Stimulated activated CD8-positive, alpha-beta memory T cell treated with anti-CD3 and anti-CD28 coated beads, Interleukin-7, amount 100 ng/mL, for 4 hours (primary cell): ENCODE measurements around the gene LPCAT1.

Experiments
- DNase-seq, 2 donors: peaks; one replicate each; pipeline ENCODE4 v3.0.0-alpha.2; 2020; ENCODE audit warnings: low read depth in 2 of 2

Gene LPCAT1

GRCh38 chr5:1554410-1554967 lies 30.7 kb upstream of the LPCAT1 start:
- no peak for DNase-seq

GRCh38 chr5:1553539-1554409 lies 30.0 kb upstream of the LPCAT1 start:
- no peak for DNase-seq

GRCh38 chr5:1552521-1553255 lies 28.9 kb upstream of the LPCAT1 start:
- no peak for DNase-seq

GRCh38 chr5:1551426-1552301 lies 27.9 kb upstream of the LPCAT1 start:
- no peak for DNase-seq

- DNase-seq, result no peak
These were observed 26.7 kb upstream of the LPCAT1 start for GRCh38 chr5:1550287-1551076.

DNA sequence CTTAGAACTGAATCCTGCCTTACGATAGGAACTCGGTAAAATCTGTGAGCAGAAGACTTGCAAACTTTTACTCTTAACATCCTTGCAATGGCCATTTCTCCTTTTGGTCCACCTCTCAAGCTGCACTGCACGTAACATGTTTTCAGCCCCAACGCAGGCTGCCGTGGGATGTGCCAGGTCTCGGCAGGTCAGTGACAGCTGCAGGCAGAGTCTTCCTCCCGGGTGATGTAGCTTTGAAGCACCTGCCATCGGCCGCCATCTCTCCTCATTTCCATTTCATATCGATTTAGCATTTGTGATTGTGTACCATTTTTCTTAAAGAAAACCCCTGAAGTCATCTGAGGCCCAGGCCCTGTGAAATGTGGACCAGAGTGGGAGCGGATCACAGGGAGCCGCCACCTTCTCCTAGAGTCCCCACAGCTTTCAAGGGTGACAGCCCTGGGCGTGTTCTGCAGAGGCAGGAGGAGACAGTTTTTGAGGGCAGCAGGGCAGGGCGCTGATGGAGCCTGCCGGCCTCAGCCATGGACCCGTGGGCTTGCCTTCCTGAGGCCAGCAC lies 25.8 kb upstream of the LPCAT1 start:
- DNase-seq, result no peak

DNA sequence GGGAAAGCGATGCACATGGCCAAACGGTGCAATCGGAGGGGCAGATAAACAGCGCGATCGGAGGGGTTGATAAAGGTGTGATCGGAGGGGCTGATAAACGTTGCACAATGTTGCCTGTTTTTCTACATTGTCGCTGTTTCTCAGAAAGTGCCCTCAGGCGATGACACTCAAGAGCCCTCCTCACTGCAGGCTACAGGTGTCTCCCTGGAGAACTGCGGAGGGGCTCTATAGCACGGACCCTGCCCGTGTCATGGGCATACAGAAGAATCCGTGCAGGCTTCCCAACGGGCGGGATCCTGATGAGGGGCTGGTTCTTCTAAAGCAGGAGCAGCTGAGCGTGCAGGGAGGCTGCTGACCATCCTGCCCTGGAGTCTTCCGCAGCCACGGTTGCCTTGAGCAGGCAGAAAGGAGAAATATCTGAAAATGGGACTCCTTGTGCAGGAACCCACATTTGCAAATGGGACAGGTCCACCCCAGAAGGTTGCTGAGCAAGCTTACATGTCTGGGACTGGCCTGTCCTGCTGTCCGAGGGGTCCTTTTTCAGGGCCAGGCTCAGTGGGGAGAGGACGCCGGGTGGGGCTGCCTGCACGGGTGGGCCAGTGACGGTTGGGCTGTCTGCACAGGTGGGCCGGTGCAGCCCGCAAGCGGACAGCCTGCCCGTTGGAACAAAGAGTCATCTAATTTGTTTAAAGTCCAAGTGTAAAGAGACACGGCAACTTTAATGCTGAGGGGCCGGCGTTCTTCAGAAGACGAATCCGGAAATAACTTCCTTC lies 25.1 kb upstream of the LPCAT1 start:
- DNase-seq, result no peak

- DNase-seq, result no peak
These were observed 23.9 kb upstream of the LPCAT1 start for GRCh38 chr5:1547655-1548054.

- DNase-seq, result no peak
These were observed 23.5 kb upstream of the LPCAT1 start for GRCh38 chr5:1547236-1547635.

GRCh38 chr5:1546556-1546955 lies 22.8 kb upstream of the LPCAT1 start:
- no peak for DNase-seq

- no peak for DNase-seq
These were observed 22.1 kb upstream of the LPCAT1 start for GRCh38 chr5:1545805-1546355.

DNA sequence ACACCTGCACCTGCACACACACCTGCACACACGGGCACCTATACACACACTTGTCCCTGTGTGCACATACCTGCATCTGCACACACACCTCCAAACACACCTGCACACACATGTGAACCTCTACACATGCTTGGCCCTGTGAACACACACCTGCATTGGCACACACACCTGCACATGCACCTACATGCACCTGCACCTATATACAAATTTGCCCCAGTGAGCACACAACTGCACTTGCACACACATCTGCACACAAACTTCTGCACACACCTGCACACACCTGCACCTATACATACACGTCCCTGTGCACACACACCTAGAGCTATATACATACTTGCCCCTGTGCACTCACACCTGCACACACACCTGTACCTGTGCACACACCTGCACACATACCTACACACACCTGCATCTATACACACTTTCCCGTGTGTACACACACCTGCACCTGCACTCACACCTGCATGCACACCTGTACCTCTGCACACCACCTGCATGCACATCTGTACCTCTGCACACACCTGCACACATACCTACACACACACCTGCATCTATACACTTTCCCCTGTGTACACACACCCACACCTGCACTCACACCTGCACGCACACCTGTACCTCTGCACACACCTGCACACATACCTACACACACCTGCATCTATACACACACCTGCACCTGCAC lies 21.5 kb upstream of the LPCAT1 start:
- no peak for DNase-seq

DNA sequence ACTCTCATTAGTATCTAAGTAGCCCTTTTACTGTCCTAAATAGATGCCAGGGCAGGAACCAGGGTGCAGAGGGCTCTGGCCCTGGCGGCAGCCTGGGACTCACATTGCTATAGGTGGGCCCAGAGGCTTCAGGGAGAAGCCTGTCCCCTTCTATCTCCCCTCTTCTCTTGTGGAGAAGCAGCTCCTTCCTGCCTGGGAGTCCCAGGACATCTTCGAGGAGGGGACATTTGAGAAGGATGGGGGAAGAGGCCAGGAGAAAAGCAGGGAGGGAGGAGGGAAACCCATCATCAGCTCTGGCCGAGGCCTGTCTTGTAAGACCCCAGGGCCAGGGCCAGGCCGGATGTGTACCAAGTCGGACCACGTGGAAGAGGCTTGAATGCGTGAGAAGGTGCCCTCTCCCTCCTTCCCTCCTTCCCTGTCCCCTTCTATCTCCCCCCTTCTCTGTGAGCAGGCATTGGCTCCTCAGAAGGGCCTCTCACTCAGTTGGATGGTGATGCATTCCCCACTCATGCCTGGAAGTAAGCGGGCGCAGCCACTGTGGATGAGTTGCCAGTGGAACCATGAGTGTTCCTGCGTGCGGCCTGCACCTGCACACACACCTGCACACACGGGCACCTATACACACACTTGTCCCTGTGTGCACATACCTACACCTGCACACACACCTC lies 20.7 kb upstream of the LPCAT1 start:
- DNase-seq, result no peak

DNA sequence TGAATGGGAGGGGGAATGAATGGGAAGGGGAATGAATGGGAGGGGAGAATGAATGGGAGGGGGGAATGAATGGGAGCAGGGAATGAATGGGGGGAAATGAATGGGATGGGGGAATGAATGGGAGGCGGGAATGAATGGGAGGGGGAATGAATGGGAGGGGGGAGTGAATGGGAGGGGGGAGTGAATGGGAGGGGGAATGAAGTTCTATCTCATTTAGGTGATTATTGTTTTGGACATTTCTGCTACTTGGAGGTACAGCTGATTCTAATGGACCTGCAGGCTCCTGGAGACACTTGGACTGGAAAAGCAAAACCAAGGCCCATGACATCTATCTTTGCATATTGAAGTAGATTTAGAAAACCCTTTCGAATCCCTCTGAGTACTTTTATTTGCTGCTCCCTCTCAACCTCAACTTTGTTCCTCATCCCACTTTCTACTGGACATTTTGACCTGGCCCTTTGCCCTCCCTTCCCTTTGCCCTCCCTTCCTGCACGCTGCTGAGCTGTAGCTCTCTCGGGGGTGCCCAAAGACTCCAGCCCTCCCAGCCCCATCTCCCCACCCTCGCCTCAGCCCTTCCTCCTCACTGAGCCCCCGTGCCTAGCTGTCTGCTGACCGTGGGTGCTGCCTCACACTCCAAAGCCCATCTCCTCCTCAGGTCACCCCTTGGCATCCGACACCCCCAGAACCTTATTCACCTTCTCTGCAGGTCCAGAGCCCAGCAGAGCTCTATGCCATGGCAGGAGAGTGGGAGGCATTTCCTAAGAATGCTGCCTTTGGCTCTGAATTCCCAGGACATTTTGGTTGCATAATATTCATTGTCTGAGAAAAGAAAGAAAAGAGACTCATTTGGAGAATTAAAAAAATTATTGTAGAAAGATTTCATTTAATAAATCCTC lies 19.9 kb upstream of the LPCAT1 start:
- DNase-seq, result no peak

DNA sequence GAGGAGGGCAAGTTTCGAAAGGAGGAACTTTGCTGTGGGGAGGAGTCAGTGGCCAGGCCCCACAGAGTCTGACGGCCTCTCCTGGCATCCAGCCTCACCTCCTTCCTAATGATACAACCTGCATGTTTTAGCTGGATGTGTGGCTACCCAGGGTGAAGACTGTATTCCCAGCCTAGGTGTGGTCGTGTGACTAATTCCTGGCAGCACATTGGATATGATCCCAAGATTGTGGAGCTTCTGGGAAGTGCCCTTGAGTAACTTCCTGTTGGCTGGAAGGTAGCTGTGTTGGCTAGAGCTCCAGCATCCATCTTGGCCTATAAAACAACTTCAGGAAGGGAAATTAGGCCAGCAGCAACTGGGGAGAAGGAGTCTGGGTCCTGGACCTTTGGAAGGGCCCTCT lies 19.0 kb upstream of the LPCAT1 start:
- DNase-seq, result no peak

DNA sequence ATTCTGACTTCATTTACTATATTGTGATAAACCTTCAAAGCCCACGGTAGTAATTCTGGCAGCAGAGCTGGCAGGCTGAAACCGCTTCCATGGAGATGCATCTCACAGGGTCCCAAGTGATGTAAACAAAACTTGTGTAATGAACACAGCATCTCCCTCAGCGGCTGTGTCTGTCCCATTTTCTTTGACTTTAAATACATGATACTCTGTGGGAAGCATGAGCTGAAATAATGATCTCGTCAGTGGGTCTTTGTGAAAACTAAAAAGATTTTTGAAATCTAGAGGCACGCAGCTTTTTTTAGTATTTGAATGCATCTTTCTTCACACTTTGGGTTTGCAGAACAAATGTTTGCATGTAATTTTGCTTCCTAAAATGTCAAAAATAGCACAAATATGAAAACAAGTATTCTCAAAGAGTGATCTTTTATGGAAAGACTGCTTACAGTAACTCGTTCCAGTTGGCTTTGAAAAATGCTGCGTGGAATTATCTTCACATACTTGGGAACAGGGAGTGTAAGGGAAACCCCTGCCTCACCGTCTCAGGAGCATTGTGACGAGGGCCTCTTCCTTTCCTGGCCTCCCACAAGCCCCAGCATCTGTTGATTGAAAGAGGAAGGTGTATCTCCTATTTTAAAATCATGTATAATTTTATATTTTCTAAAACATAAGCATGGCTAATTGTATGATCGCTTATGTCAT lies 18.1 kb upstream of the LPCAT1 start:
- no peak for DNase-seq
